RWPE1 (cell line): ENCODE measurements around the gene ZNF800.

Experiments used
- CTCF ChIA-PET: fragments of 350-600 bp; sonication (Branson Sonifier 250); formaldehyde crosslinking; extraction: SDS; loops from one replicate; lab custom pipeline; 2021; lab: Yijun Ruan, JAX
- POLR2A ChIA-PET: fragments of 400-600 bp; formaldehyde crosslinking; extraction: SDS; loops from one replicate; lab custom pipeline; 2020; ENCODE audit warnings: antibody characterized with exemption; ENCODE audit not compliant: low non-redundant PET; lab: Yijun Ruan, JAX
- DNase-seq: peaks from one replicate; pipeline ENCODE4 v3.0.0; 2012; ENCODE audit warnings: low spot score
- H3K27ac ChIP-seq: fragments of 450-650 bp; 2 replicates; pipeline ENCODE4 v1.5.1; 2017
- CTCF ChIP-seq: fragments of 450-650 bp; conservative IDR thresholded peaks from 2 replicates; pipeline ENCODE4 v1.5.1; 2017; ENCODE audit warnings: low read depth, mild to moderate bottlenecking

ZNF800 gene

GRCh38 chr7:127346575-127347256 lies 45.8 kb downstream of the ZNF800 start:
- POLR2A ChIA-PET: no interaction called here
- DNase-seq: no peak
- H3K27ac ChIP-seq: no peak overlapping the region
- CTCF ChIA-PET: interaction anchor here (0.7 to 1.1 kb wide), 3 partner anchors 23 to 164 kb away, joined by 3 to 7 read pairs (median 4); no protein-coding TSS in a partner anchor
- TF ChIP-seq CTCF: no peak

- POLR2A ChIA-PET: no interaction called here
- CTCF ChIA-PET: interaction anchor here (1.1 kb wide), 1 partner anchor 751 kb away, joined by 7 read pairs; no protein-coding TSS in a partner anchor
- DNase-seq: no peak
- H3K27ac ChIP-seq: no peak overlapping the region
- TF ChIP-seq CTCF: no peak
Observed at GRCh38 chr7:127342596-127342995, 49.9 kb downstream of the ZNF800 start.

- CTCF ChIA-PET: interaction anchor here (0.6 kb wide), 2 partner anchors 87 to 1405 kb away, joined by 3 to 5 read pairs; no protein-coding TSS in a partner anchor
- H3K27ac ChIP-seq: no peak overlapping the region
- no peak for TF ChIP-seq CTCF
- DNase-seq: no peak
- POLR2A ChIA-PET: no interaction called here
Observed at GRCh38 chr7:127338122-127338521, 54.4 kb downstream of the ZNF800 start.

- ChIA-PET CTCF (no interaction called here), POLR2A (no interaction called here)
- H3K27ac ChIP-seq: no peak overlapping the region
- no peak for TF ChIP-seq CTCF
- DNase-seq: no peak
Observed at GRCh38 chr7:127337581-127337980, 54.9 kb downstream of the ZNF800 start.

- no peak overlapping the region for H3K27ac ChIP-seq
- CTCF ChIA-PET: no interaction called here
- DNase-seq: no peak
- TF ChIP-seq CTCF: no peak
- POLR2A ChIA-PET: no interaction called here
Observed at GRCh38 chr7:127336458-127336857, 56.0 kb downstream of the ZNF800 start.

GRCh38 chr7:127332880-127333279 lies 59.6 kb downstream of the ZNF800 start:
- ChIA-PET POLR2A (no interaction called here), CTCF (no interaction called here)
- H3K27ac ChIP-seq: no peak overlapping the region
- TF ChIP-seq CTCF: no peak
- DNase-seq: no peak
